GM12878 (cell line): Measurements from ENCODE around the gene METTL4. TPM values are rescaled to one million over a fixed set of nuclear protein-coding genes. Genes with fewer than 3 reads are reported as not detected.

Source experiments
- ATAC-seq: fragments of 200-7000 bp; cut with Tn5 transposase; 3 replicates; pipeline ENCODE4 v1.9.1; 2020; ENCODE audit warnings: mild to moderate bottlenecking, moderate library complexity
- BruUV-seq: library from RNA; stranded (reverse); fragments of 400-500 nt; replicated peaks from 2 replicates; lab custom pipeline; 2021; lab: Mats Ljungman, UMichigan
- CTCF ChIA-PET: fragments of 300-600 bp; sonication (Branson Sonifier 250); formaldehyde crosslinking; extraction: SDS; loops from one replicate; lab custom pipeline; 2021; ENCODE audit warnings: inconsistent platforms; lab: Yijun Ruan, JAX
- POLR2A ChIA-PET: fragments of 350-600 bp; formaldehyde crosslinking; extraction: SDS; loops from one replicate; lab custom pipeline; 2021; ENCODE audit warnings: inconsistent platforms; lab: Charles Lee
- RAD21 ChIA-PET: fragments of 300-600 bp; sonication (Branson Sonifier 250); formaldehyde crosslinking; loops from one replicate; lab custom pipeline; 2023; ENCODE audit warnings: antibody characterized with exemption; ENCODE audit not compliant: unreplicated experiment; lab: Charles Lee
- SMC1A ChIA-PET: fragments of 300-600 bp; sonication (Branson Sonifier 250); formaldehyde crosslinking; loops from one replicate; lab custom pipeline; 2023; ENCODE audit not compliant: unreplicated experiment, uncharacterized antibody; lab: Charles Lee
- DNase-seq: peaks from one replicate; pipeline ENCODE4 v3.0.0-alpha.2; 2011; ENCODE audit warnings: low read depth, low spot score
- FAIRE-seq: peaks from 3 replicates; lab custom pipeline; 2011; peaks lifted over from hg19 to GRCh38; lab: Jason Lieb, UNC
- H2AFZ ChIP-seq: 2 replicates; pipeline ENCODE4 v1.6.0; 2011; ENCODE audit warnings: low read depth, low read length, control low read depth; ENCODE audit not compliant: control insufficient read depth
- H3K27ac ChIP-seq: 2 replicates; pipeline ENCODE4 v1.5.1; 2011; ENCODE audit warnings: control low read depth; ENCODE audit not compliant: control insufficient read depth, insufficient read depth
- H3K27me3 ChIP-seq, 2 experiments: replicated peaks in 1 of 2; 2 replicates each; pipeline versions ENCODE4 v1.6.0 to v1.6.1; 2011; ENCODE audit warnings: low read length in 1 of 2; ENCODE audit not compliant: control insufficient read depth in 2 of 2, insufficient read depth in 2 of 2
- H3K36me3 ChIP-seq, 2 experiments: 2 replicates each; pipeline ENCODE4 v1.5.1; 2011; ENCODE audit warnings: low read length in 1 of 2; ENCODE audit not compliant: control insufficient read depth in 2 of 2, insufficient read depth in 2 of 2
- H3K4me1 ChIP-seq: 2 replicates; pipeline ENCODE4 v1.6.1; 2011; ENCODE audit warnings: mild to moderate bottlenecking, low read length, moderate library complexity, mixed read lengths; ENCODE audit not compliant: control insufficient read depth, insufficient read depth
- H3K4me2 ChIP-seq: 2 replicates; pipeline ENCODE4 v1.6.0; 2011; ENCODE audit warnings: control low read depth; ENCODE audit not compliant: control insufficient read depth, insufficient read depth
- H3K4me3 ChIP-seq: fragments of 200-600 bp; sonication (generic); 2 replicates; pipeline ENCODE4 v1.5.1; 2016
- H3K79me2 ChIP-seq: 2 replicates; pipeline ENCODE4 v1.6.0; 2011; ENCODE audit warnings: low read length; ENCODE audit not compliant: control insufficient read depth, insufficient read depth
- H3K9ac ChIP-seq: 2 replicates; pipeline ENCODE4 v1.8.0; 2011; ENCODE audit warnings: low read length, control low read depth, mixed read lengths; ENCODE audit not compliant: control insufficient read depth, insufficient read depth
- H3K9me3 ChIP-seq: replicated peaks from 3 replicates; pipeline ENCODE4 v1.5.1; 2011; ENCODE audit warnings: mild to moderate bottlenecking, low read length; ENCODE audit not compliant: control insufficient read depth, insufficient read depth
- H4K20me1 ChIP-seq: 2 replicates; pipeline ENCODE4 v1.6.0; 2011; ENCODE audit not compliant: control insufficient read depth, insufficient read depth
- BHLHE40 ChIP-seq, 2 experiments: fragments of 450-650 bp in 1 of 2; IDR thresholded peaks; 2 replicates each; pipeline ENCODE4 v1.6.1; 2011 to 2017; ENCODE audit warnings: low read depth in 2 of 2, borderline replicate concordance in 1 of 2, improper control_type of control experiment in 1 of 2, low read length in 1 of 2, mild to moderate bottlenecking in 1 of 2
- CBFB ChIP-seq: IDR thresholded peaks from 2 replicates; pipeline ENCODE4 v1.6.1; 2016; ENCODE audit warnings: antibody characterized with exemption, low read depth
- CHD2 ChIP-seq: IDR thresholded peaks from 2 replicates; pipeline ENCODE4 v1.6.1; 2011; ENCODE audit warnings: low read depth, low read length, improper control_type of control experiment, borderline replicate concordance
- E2F8 ChIP-seq: fragments of 450-650 bp; IDR thresholded peaks from 2 replicates; pipeline ENCODE4 v1.6.1; 2018; ENCODE audit warnings: mild to moderate bottlenecking, low read depth, moderate library complexity; ENCODE audit not compliant: partially characterized antibody
- FOXM1 ChIP-seq: IDR thresholded peaks from 2 replicates; pipeline ENCODE4 v1.6.1; 2012; ENCODE audit warnings: low read depth, mild to moderate bottlenecking, inconsistent platforms, low read length, moderate library complexity
- GATAD2B ChIP-seq: fragments of 450-650 bp; conservative IDR thresholded peaks from 2 replicates; pipeline ENCODE4 v1.6.1; 2017; ENCODE audit warnings: low read depth, mild to moderate bottlenecking, moderate library complexity
- KDM1A ChIP-seq: fragments of 200-600 bp; sonication (generic); IDR thresholded peaks from 2 replicates; pipeline ENCODE4 v1.6.1; 2016; ENCODE audit warnings: borderline replicate concordance
- MYC ChIP-seq: IDR thresholded peaks from 2 replicates; pipeline ENCODE4 v1.6.1; 2011; ENCODE audit warnings: mild to moderate bottlenecking, low read length, moderate library complexity, inconsistent platforms; ENCODE audit not compliant: insufficient read depth, insufficient replicate concordance, insufficient read length, severe bottlenecking
- PAX5 ChIP-seq: IDR thresholded peaks from 2 replicates; pipeline ENCODE4 v1.6.1; 2011; ENCODE audit warnings: low read depth, low read length, borderline replicate concordance
- SRF ChIP-seq, 2 experiments: IDR thresholded peaks; 2 replicates each; pipeline ENCODE4 v1.6.1; 2011; ENCODE audit warnings: low read depth in 2 of 2, low read length in 2 of 2, mild to moderate bottlenecking in 1 of 2, moderate library complexity in 1 of 2
- STAT3 ChIP-seq: IDR thresholded peaks from 2 replicates; pipeline ENCODE4 v1.6.1; 2011; ENCODE audit warnings: low read depth, low read length, improper control_type of control experiment
- ZNF217 ChIP-seq: fragments of 450-650 bp; IDR thresholded peaks from 2 replicates; pipeline ENCODE4 v1.6.1; 2017; ENCODE audit warnings: antibody characterized with exemption, mild to moderate bottlenecking
- WGBS: methylation state at CpG from one replicate; pipeline ENCODE4 v1.1.6; 2016; ENCODE audit warnings: low lambda C conversion rate; ENCODE audit not compliant: insufficient replicate concordance, insufficient coverage; ENCODE audit errors: missing lambda C conversion rate; 5-methylcytosine and 5-hydroxymethylcytosine counted together
- in situ Hi-C: fragments of 300-500 bp; cut with MboI; formaldehyde crosslinking; loops from 9 replicates; pipeline ENCODE4 v1.14.3; 2018; ENCODE audit warnings: mixed read lengths
- intact Hi-C: fragments of 100-400 bp; cut with micrococcal nuclease; formaldehyde crosslinking; loops from one replicate; pipeline ENCODE4 v1.14.2; 2022; ENCODE audit not compliant: unreplicated experiment
- polyA plus RNA-seq, 11 experiments: library from polyadenylated mRNA; depleted of rRNA in 4 of 11; unstranded in 6 of 11; stranded (reverse) in 5 of 11; fragments of >200 nt; fragmentation: Nextera tagmentation in 4 of 11; fragmentation: Illumina TruSeq in 1 of 11; extraction: Ambion mirVana in 4 of 11; extraction: Trizol in 1 of 11; gene quantifications; 1 replicate in 1 of 11; 2 replicates in 10 of 11; pipeline versions ENCODE4 v1.2.1 to v1.2.3, GENCODE V29; 2011 to 2016; ENCODE audit warnings: inconsistent platforms in 2 of 11, missing spikeins in 2 of 11, low read depth in 1 of 11
- total RNA-seq, 4 experiments: library from RNA; depleted of rRNA in 3 of 4; stranded (reverse); fragments of >200 nt in 3 of 4; fragmentation: Illumina TruSeq in 1 of 4; extraction: Trizol in 1 of 4; gene quantifications; 2 replicates each; pipeline versions ENCODE4 v1.2.1 to v1.2.3, GENCODE V29; 2013 to 2021
- TF ChIP-seq, protein P1 (sequence below): fragments of 450-650 bp; IDR thresholded peaks from 2 replicates; pipeline ENCODE4 v1.6.1; 2016; ENCODE audit warnings: mild to moderate bottlenecking
- TF ChIP-seq, protein P2 (sequence below): IDR thresholded peaks from 2 replicates; pipeline ENCODE4 v1.6.1; 2011; ENCODE audit warnings: mild to moderate bottlenecking, low read depth, low read length, moderate library complexity; ENCODE audit not compliant: insufficient replicate concordance
- TF ChIP-seq, protein P3 (sequence below): fragments of 450-650 bp; formaldehyde crosslinking; IDR thresholded peaks from 2 replicates; pipeline ENCODE4 v1.4.0; 2022; ENCODE audit warnings: mild to moderate bottlenecking, moderate library complexity

The METTL4 gene
- total and polyA plus RNA-seq, 10 of the 15 experiments (the other 5 are each of a cell fraction or from before 2014, with no cell fraction given) = 4.9 to 15.2 (median 12.3) TPM

DNA sequence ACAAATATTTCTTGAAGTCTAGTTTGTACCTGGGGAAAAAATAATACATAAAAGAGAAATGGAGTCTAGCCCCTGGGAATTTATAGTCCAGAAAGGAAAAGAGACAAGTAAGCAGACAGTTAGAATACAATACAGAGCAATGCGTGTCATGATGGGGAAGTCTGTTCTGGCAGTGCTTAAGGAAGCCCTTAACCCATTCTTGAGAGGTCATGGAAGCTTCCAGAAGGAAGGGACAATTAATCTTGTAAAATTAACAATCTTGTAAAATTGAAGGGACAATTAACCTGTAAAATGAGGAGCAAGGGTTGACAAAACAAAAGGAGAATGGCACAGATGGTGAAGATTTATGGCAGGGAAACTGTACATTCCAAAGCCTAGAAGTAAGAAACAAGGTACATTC lies 66.7 kb downstream of the METTL4 start (continued):
- TF ChIP-seq, protein P1, sequence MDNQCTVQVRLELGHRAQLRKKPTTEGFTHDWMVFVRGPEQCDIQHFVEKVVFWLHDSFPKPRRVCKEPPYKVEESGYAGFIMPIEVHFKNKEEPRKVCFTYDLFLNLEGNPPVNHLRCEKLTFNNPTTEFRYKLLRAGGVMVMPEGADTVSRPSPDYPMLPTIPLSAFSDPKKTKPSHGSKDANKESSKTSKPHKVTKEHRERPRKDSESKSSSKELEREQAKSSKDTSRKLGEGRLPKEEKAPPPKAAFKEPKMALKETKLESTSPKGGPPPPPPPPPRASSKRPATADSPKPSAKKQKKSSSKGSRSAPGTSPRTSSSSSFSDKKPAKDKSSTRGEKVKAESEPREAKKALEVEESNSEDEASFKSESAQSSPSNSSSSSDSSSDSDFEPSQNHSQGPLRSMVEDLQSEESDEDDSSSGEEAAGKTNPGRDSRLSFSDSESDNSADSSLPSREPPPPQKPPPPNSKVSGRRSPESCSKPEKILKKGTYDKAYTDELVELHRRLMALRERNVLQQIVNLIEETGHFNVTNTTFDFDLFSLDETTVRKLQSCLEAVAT = no peak
- TF ChIP-seq GATAD2B (no peak), ZNF217 (no peak), CHD2 (no peak), BHLHE40 (IDR thresholded peaks at IDR 0.05; ENCODE audit: borderline replicate concordance in 1 of 2, low read depth in 2 of 2, low read length in 1 of 2) (no peak), CBFB (no peak), KDM1A (no peak), PAX5 (no peak)
- TF ChIP-seq, protein P2, sequence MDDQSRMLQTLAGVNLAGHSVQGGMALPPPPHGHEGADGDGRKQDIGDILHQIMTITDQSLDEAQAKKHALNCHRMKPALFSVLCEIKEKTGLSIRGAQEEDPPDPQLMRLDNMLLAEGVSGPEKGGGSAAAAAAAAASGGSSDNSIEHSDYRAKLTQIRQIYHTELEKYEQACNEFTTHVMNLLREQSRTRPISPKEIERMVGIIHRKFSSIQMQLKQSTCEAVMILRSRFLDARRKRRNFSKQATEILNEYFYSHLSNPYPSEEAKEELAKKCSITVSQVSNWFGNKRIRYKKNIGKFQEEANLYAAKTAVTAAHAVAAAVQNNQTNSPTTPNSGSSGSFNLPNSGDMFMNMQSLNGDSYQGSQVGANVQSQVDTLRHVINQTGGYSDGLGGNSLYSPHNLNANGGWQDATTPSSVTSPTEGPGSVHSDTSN = no peak

DNA sequence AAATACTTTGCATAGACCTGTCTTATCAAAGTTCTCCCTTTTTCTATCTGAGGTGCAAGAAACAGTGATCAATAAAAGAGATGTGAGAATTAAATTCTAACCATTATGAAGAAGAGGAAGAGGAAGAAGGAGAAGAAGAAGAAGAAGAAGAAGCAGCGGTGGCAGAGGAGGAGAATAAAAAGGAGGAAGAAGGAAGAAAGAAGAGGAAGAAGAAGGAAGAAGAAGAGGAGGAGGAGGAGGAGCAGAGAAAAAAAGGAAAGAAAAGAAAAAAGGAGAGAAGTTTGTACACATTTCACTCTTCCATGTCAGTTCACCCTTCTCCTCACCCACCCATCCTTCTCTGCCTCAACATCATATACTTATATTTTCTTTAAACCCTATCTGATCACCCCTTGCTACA lies 68.4 kb downstream of the METTL4 start:
- no peaks in the 10 kb centered on the region for H4K20me1 ChIP-seq
- H3K27me3 ChIP-seq = no peaks in the 10 kb centered on the region
- no peak overlapping the region for H3K4me3 ChIP-seq
- no peaks in the 10 kb centered on the region for H3K9me3 ChIP-seq
- no peaks in the 10 kb centered on the region for H3K4me1 ChIP-seq
- intact Hi-C loops (no loop called here), in situ Hi-C loops (no loop called here)
- FAIRE-seq = no peak
- BruUV-seq = no TSS peak
- no peak for DNase-seq
- ChIA-PET CTCF (no interaction called here), SMC1A (no interaction called here), RAD21 (no interaction called here), POLR2A (no interaction called here)
- no peak overlapping the region for H2AFZ ChIP-seq
- no peak overlapping the region for H3K27ac ChIP-seq
- WGBS = 0% methylated on average over 1 of the region's 1 CpG
- no peak for ATAC-seq
- H3K9ac ChIP-seq = no peak overlapping the region
- H3K79me2 ChIP-seq = no peaks in the 10 kb centered on the region
- no peak overlapping the region for H3K4me2 ChIP-seq
- H3K36me3 ChIP-seq = no peaks in the 10 kb centered on the region
- TF ChIP-seq E2F8 (no peak), ZNF217 (no peak), FOXM1 (no peak), STAT3 (no peak), SRF (IDR thresholded peaks at IDR 0.05; ENCODE audit: low read depth in 2 of 2, low read length in 2 of 2) (no peak), MYC (no peak)
- TF ChIP-seq, protein P3, sequence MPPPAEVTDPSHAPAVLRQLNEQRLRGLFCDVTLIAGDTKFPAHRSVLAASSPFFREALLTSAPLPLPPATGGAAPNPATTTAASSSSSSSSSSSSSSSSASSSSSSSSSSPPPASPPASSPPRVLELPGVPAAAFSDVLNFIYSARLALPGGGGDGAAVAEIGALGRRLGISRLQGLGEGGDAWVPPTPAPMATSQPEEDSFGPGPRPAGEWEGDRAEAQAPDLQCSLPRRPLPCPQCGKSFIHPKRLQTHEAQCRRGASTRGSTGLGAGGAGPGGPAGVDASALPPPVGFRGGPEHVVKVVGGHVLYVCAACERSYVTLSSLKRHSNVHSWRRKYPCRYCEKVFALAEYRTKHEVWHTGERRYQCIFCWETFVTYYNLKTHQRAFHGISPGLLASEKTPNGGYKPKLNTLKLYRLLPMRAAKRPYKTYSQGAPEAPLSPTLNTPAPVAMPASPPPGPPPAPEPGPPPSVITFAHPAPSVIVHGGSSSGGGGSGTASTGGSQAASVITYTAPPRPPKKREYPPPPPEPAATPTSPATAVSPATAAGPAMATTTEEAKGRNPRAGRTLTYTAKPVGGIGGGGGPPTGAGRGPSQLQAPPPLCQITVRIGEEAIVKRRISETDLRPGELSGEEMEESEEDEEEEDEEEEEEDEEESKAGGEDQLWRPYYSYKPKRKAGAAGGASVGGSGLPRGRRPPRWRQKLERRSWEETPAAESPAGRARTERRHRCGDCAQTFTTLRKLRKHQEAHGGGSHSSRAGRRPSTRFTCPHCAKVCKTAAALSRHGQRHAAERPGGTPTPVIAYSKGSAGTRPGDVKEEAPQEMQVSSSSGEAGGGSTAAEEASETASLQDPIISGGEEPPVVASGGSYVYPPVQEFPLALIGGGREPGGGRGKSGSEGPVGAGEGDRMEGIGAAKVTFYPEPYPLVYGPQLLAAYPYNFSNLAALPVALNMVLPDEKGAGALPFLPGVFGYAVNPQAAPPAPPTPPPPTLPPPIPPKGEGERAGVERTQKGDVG = no peak
